Globus pallidus (tissue), 1 donor: ENCODE data around the gene ANGPTL2.

Source experiments
- DNase-seq: peaks from one replicate; pipeline ENCODE4 v3.0.0-alpha.2; 2015; ENCODE audit warnings: low spot score

ANGPTL2 gene

DNA sequence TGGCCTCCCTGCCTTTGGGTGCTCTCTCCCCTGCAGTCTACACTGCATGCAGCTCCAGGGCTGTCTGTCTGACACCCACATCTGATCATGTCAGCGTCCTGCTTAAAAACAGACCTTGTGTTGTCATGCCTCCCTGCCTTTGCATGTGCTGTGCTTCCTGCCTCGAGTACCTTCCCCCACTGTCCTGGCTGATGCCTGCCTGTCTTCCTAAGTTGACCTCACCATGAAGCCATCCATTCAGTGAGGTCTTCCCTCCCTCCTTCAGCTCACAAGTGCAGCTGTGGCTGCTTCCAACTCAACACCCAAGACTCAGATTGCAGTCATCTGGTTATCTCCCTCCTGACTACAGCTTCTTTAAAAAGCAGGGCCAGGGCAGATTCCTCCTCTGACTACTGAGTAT is 5.5 kb downstream of the ANGPTL2 start:
- DNase-seq, result no peak

DNA sequence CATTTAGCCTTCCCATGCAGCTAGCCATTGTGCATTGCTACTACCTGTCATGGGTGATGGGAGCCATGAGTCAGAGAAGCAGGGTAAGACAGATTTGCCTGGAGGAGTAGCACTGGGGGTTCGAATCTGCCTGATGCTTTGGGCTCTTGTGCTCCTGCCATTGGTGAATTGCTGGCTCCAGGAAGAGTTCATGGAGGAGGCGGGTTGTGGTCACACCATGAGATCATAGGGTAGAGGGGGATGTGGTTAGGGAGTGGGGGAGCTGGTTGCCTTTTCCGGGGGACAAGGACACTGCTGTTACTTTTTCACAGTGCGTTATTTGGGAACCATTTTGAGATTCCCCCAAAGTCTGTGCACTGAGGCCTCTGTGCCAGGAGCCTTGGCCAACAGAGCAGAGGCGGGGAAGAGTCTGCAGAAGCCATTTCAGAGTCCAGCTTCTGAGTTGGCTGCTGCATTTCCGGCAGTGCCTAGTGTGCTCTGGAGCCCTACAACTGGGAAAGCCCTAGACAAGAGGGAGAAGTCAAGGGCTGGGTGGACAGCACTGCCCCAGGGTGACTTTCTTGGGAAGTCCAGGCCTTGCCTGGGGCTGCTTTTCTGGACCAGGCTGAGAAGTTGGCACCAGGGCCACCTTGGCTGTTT is 6.2 kb downstream of the ANGPTL2 start:
- no peak for DNase-seq

DNA sequence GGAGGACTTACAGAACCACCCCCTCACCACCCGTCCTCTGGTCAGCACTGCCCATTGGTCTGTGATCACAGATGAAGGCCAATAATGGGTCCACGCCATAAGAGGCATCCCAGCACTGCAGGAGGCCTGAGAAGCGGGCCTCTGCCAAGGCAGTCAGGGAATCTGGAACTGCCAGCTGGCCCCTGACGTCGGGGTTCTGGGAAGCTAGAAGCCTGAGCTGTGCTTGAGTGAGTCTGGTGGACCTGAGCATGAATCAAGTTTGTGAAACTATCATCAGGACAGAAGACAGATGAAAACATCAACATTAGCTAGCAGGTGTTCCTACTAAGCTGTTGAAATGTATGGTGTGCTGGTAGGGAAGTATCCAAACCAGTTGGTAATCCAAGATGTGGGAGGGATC is 7.8 kb downstream of the ANGPTL2 start:
- DNase-seq, result no peak

DNA sequence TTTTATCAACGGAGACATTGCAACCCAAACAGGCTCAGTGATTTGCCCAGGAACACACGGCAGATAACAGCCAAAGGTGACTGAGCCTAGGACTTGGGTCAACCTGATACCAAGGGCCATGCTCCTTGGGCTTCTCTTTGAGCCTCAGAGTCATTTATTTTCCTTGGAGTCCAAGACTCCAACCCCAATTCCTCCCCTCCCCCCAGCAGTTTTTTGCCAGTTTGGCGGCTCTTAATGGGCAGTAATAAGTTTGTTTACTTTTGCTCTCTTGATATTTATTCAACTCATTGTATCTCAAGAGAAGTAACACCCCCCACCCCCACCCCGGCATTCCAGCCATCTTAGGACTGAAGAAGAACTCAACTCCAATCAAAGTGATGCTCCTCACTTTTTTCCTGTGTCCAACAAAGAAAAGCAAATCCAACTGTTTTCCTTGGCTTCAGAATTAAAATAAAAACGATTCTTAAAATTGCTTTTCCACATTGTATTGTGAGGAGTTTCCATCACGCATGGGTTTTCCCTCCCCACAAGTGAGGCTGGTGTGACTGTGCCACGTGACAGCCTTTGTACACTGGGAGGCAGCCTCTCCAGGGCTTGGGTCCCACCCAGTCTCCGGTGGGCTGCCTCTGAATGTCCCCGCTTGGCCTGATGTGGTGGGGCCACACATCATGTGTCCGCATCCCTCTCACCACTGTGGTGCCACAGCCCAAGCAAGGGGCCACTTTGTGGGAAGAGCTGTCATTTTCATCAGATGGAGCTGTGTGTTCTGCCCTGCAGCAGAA is 9.1 kb downstream of the ANGPTL2 start:
- no peak for DNase-seq

DNA sequence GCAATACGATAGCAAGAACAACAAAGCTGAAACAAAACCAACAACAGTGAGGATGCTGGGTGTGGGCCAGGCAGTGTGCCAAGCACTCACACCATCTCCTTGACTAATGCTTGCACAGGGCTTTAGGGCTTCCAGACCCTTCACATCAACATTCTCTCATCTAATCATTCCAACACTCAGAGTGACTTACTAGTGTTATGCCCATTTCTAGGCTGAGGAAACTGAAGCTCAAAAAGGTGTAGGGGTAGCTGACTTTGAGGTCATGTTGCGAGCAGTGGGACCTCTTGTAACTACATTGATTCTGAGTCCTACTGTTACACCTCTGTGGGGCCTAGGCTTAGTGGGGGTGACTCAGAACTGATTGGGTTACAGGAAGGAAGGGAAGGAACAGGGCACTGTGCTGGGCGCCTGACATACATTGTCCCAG is 9.7 kb downstream of the ANGPTL2 start:
- no peak for DNase-seq

DNA sequence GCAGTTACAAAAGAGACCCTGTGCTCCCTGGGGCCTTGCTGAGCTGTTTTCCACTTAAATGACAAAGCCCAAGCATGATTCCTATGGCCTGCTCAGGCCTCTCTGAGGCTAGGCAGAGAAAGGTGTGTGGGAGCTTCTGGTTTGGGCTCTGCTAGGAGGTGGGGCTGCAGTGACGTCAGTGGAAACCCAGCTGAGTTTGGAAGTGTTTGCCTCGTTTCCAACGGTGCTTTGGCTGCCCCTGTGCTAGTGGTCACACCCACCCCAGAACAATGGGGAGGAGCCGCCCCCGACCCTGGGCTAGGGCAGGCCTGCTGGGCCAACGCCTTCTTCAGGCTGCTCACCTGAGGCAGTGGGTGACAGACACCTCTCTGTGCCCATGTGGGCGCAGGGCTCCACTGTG is 10.4 kb downstream of the ANGPTL2 start:
- no peak for DNase-seq

DNA sequence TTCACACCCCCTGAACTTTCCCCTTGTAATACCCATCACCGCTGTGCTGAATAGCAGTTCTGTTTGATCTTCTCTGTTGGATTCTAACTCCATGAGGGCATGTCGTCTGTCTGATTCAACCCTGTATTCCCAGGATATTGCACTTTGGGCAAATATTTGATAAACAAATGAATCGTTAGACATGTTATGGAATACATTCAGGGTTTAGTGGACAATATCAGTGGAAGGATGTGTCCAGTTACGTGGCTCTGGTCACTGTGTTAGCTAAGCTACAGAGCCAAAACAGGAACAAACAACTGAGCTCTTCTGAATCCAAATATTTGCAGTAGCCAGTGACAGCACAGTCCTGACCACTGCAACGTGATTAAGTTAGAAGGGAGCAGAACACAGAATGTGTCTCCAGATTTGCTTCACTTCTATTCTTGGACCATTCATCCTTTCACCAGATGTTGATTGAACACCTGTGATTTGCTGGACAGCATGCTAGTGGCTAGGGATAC is 13.2 kb downstream of the ANGPTL2 start:
- DNase-seq, result no peak

DNA sequence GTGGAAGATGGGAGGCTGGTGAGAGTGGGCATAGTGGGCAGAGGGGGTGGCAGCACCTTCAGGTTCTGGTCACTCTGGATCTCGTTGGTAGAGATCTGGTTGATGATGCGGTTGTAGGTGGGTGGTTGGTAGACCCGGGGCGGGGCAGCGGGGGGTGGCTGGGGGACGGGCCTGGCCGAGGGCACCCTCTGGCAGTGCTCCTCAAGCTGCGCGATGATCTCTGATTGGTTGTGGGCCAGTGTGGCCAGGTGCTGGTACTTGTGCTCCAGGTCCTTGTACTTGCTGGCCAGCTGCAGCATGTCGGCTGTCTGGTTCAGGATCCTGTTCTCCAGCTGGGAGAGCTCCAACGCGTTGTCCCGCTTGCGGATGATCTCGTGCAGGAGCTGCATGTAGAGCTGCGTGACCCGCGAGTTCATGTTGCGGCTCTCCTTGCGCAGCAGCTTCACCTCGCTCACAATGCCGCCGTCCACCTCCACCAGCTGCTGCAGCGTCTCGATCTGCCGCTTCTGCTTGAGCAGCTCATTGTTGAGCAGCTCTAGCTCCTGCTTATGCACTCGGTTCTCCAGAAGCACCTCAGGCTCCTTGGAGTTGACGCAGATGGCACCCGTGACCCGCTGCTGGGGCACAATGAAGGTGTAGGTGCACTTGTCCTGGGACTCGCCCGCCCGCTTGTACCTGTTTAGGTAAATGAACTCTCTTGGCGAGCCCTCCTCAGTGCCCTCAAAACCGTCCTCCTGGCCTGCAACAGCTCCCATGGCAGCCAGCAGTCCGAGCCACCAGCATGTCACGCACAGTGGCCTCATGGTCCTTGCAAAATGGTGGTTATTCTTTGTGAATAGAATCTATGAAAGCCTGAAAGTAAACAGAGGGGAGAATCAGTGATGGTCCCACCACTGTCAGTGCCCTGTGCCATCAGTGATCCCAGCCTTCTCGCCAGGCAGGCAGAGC is 14.2 kb downstream of the ANGPTL2 start:
- DNase-seq, result no peak

DNA sequence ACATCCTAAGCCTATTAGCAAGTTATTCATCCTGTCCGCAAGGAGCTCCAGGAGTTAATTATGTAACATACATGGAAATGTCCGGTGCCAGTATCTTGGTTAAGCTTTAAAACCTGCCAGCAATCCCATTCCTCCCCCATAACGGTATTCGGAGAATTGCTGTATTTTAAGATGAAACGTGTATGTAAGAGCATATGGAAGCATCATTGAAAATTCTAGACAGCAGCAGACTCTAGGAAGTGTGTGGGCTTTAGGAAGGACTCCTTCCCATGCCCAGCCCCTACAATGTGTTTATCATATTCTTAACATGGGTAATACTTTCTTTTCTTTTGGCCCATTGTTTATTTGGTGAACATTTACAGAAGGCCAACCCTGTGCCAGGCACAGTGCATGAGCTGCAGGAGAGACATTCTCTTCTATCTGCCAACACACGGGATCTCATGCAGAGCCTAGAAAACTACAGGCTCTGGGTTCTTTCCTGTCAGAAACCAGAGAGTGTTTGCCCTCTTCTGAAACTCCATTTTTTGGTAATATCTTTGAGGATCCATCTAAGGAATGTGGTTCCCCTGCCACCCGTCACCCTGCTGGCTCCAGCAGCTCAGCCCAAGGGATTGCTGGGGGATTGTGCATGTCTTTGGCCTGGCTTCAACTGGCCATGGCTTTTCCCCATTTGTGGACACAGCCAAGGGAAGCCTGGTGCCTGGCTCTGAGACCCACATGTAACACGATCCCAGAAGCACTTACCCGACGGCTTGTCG is 15.1 kb downstream of the ANGPTL2 start:
- DNase-seq, result no peak

DNA sequence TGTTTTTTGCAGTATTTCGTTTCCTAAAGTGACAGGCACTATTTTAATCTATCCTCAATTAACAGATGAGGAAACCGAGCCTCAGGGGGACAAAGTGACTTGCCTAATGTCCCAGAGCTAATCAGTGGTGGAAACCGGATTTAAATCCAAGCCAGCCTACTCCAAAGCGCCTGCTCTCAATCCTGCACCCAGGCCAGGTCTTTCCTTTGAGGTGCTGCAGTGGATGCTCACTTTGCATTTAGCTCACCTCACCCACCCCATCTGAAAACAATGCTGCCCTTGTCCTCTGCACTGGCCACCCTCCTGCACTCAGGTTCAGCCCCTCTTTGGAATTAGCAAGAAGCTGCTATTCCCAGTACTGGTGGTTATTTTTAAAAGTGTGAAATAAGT is 16.0 kb downstream of the ANGPTL2 start:
- DNase-seq, result no peak

DNA sequence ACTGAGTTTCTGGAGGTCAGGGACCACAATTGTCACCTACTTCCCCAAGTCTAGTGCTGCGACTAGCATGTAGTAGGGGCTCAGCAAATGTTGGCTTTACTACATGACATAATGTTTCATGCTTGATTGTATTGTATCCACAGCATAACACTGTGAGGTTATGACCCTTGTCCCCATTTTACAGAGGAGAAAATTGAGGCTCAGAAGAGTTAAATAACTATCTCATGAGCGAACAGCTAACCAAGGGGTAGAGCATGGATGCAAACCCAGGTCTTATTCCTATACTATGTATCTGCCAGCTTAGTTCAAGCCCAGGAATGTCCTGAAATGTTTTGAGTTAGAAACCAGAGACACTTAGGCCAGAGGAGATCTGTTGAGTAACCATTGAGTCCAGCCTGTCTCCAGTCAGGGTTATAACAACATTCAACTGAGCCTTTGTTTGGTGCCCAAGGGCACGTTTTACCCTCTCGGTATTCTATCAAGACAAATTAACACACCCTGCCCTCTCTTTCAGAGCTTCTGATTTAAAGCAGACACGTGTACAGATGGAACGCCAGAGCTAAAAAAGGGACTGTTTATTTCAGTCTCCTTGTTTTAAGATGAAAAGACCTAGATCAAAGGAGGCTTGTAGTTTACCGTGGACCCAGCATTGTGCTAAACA is 16.5 kb downstream of the ANGPTL2 start:
- no peak for DNase-seq

DNA sequence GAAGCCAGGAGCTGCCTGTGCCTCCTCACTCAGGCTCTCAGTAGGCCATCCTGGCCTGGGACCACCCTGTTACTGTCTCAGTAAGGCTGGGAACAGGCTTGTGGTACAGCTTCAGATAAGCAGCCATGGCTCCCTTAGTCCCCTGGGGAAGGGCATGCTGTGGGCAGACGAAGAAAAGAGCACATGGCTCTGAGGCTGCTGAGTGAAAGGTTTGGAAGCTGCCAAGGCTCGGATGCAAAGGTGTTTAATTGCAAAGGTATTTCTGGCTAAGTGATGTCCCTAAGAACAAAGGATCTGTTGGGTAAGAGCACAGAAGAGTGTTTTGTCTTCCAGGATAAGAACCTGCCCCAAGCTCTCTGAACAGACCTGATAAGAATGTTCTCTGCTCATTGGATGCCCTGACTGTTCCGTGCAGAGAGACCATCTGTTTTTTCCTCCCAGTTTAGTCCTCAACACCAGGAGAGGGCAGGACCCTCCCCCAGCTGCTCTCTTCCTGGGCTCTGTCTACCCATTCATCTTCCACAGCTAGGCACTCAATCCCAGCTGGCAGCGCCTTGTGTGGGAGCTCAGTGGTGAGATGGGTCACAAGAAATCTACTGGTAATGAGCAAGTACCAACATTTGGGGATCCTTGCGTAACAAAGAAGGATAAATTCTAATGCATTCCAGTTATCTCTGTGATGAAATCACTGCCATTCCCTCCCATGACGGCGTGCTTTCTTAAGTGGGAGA is 17.7 kb downstream of the ANGPTL2 start:
- DNase-seq, result no peak

DNA sequence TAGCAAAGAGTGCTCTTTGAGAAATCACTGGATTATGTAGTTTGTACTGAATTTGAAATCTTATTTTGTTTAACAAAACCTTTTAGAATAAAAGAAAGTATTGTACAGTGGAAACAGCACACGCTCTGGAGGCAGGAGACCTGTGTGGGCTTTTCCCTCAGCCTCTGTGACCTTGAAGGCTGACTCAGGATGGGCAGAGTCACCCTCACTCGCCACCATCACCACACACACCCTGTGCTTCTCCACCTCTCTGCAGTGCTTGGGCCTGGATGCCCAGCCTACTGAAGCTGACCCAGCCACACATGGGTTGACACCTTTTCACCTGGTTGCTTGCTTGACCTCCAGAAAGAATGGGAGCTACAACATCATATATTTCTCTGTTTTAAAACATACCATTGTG is 19.6 kb downstream of the ANGPTL2 start:
- no peak for DNase-seq

DNA sequence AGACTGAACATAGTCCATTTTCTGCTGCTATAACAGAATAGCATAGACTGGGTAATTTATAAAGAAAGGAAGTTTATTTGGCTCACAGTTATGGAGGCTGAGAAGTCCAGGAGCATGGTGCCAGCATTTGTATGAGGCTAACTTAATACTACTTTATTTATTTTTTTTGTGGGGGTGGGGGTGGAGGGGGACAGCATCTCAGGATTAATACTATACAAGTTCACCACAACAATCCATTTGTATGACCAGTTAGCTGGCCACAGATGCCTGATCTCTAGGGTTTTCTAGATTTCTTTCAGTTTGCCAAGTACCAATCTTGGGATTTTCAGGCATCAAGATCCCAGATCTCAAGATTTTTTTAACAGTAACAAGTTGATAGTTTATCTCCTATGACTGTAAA is 20.3 kb downstream of the ANGPTL2 start:
- no peak for DNase-seq

DNA sequence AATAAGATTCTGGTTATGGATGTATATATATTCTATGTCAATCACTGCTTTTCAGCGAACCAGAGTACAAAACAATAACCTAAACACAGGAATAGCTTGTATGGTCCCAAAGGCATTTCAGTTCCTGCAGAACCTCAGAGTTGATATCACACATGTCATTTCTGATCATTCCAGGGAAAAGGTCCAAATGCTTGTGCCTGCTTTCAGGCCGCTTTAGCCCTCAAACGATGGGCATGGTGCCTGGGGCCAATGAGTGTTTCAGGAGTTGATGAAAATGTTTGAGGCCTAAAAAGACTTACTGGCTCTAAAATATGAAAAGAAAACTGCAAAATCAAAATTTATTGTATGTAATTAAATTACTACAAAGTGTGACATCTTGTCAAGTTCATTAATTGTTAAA is 22.8 kb downstream of the ANGPTL2 start:
- DNase-seq, result no peak

DNA sequence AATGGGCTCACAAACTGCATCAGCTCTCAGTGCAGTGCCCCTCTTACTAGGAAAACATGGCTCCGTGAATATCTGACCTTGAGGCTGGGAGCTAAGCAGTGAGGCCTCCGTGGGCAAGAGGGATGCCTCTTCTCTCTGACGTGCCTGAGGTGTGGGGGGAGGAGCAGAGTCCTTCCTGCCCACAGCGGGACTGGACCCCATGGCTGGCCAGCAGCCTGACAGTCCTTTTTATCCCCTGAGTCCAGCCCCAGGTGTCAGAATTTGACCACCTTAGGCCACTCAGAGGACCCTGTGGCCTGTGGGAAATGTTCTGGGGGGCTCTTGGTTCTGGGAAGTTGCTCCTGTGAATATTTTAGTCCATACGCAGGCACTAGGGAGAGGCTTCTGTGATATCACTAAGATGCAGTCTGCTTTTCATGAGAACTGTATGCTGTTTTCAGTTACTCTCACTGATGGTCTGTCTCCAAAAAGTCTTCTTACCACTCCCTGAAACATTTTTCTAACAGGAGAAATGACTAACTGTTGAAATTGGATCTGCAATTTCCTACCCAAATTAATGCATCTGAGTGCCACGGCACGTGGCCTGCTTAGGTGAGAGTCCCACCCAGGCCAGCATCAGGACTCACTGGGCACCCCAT is 23.4 kb downstream of the ANGPTL2 start:
- no peak for DNase-seq

DNA sequence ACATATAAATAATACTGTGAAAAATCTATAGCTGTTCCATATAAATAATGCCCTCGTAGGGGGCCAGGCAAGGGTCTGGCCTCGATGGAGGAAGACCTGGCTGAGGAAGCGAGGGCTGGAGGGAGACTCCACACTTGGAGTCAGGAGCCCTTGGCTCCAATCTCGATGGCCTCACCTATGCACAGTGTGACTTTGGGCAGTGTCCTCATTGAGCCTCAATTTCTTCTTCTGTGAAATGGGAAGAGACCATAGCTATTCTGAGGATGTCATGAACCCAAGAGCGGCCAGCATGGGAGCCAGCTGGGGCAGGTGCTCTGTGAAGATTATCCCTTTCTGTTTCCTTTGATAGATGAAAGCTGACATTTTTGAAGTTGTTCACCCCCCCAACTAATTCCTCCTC is 24.8 kb downstream of the ANGPTL2 start:
- DNase-seq, result no peak

DNA sequence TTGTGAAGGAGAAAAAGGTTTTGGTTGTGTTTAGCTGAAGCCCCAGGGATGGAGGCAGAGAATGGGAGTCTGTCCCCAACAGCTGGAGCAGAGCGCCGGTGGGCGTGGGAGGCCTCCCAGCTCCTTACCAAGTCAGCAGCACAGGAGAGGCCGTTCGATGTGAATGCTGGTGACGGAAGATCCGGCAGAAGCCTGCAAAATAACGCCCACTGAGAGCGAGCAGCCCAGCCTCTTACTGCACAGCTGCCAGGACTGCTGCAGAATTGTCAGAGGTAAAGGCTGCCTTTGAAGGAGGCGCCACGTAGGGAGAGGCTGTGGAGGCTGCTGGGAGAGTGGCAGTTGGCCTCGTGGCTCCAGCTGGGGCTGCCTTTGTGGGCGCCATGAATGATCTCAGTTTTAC is 26.2 kb downstream of the ANGPTL2 start:
- DNase-seq, result no peak

DNA sequence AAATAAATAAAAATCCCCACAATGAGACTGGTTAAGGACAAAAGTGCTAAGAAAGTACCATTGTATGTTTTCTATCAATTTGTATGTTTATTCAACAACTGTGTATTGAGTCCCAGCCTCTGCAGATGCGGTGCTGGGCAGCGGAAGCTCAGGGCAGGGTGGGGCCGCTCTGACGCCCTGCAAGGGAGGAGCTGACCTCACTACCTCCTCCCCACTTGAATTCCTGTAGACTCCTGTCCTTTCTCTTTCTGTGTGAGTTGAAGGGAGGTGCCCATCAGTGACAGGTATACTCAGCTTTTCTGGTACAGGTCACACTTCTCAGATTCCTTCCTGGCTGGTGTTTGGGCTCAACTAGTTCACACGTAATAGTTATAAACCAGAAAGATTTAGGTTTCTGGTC is 27.0 kb downstream of the ANGPTL2 start:
- DNase-seq, result no peak
